HG03520 (cell line): Measurements from ENCODE around the gene KLF1.
"Not testable (repeated sequence)": the region's sequence is repeated elsewhere in the genome, so short reads cannot be mapped to it uniquely, and the experiment has no call there.

ENCODE experiments used
- ATAC-seq: cut with Tn5 transposase; IDR thresholded peaks from one replicate; pipeline ENCODE4 v1.9.1; 2021; ENCODE audit warnings: mild to moderate bottlenecking, moderate library complexity; ENCODE audit not compliant: unreplicated experiment

The KLF1 gene

GRCh38 chr19:12891553-12892021 is 4.6 kb upstream of the KLF1 start:
- ATAC-seq: no peak

- peak; percentile 78 for ATAC-seq
These were observed 4.0 kb upstream of the KLF1 start, which contains the start of gene GCDH for GRCh38 chr19:12890787-12891552. Gene GCDH (plus strand): TSS chr19:12891160. CDS start chr19:12891305, 145 bp downstream.

GRCh38 chr19:12890299-12890786 is 3.3 kb upstream of the KLF1 start:
- not testable (repeated sequence) for ATAC-seq

GRCh38 chr19:12888006-12888603 is 1.1 kb upstream of the KLF1 start:
- ATAC-seq: no peak

GRCh38 chr19:12886651-12886968 is 391 bp downstream of the KLF1 start:
- no peak for ATAC-seq

GRCh38 chr19:12885749-12886650 is 1.0 kb downstream of the KLF1 start:
- ATAC-seq: no peak

GRCh38 chr19:12884926-12885748 is 1.9 kb downstream of the KLF1 start:
- ATAC-seq: no peak

- no peak for ATAC-seq
These were observed 2.4 kb downstream of the KLF1 start for GRCh38 chr19:12884627-12884925.

GRCh38 chr19:12884202-12884601 is 2.8 kb downstream of the KLF1 start:
- ATAC-seq: no peak

- no peak for ATAC-seq
These were observed 4.4 kb downstream of the KLF1 start for GRCh38 chr19:12882589-12882988.

GRCh38 chr19:12881172-12881808 is 5.7 kb downstream of the KLF1 start, which contains the start of gene DNASE2:
Gene DNASE2 (minus strand): TSS chr19:12881449. CDS start chr19:12881375, 74 bp downstream.
- ATAC-seq: peak; percentile 74

GRCh38 chr19:12880551-12881171 is 6.3 kb downstream of the KLF1 start:
- ATAC-seq: no peak

GRCh38 chr19:12875086-12875485 is 11.9 kb downstream of the KLF1 start:
- no peak for ATAC-seq

GRCh38 chr19:12873891-12874745 is 12.9 kb downstream of the KLF1 start:
- no peak for ATAC-seq

- no peak for ATAC-seq
These were observed 13.8 kb downstream of the KLF1 start for GRCh38 chr19:12872941-12873890.

GRCh38 chr19:12872255-12872654 is 14.7 kb downstream of the KLF1 start:
- no peak for ATAC-seq

GRCh38 chr19:12871681-12872080 is 15.3 kb downstream of the KLF1 start:
- ATAC-seq: no peak
